Muscle of back (tissue), 11 donors: ENCODE measurements around the gene ITGB7. TPM values are rescaled to one million over a fixed set of nuclear protein-coding genes. Genes with fewer than 3 reads are reported as not detected.

Experiments
- DNase-seq, 3 donors: peaks; one replicate each; pipeline versions ENCODE4 v3.0.0 to v3.0.0-alpha.2; 2013
- polyA plus RNA-seq, 10 donors: library from polyadenylated mRNA; unstranded; fragments of 120-200 nt; gene quantifications; one replicate each; pipeline ENCODE4 v1.2.1, GENCODE V29; 2013; ENCODE audit not compliant: insufficient read length in 10 of 10

The ITGB7 gene
- polyA plus RNA-seq, 10 donors: 0.46 to 5.6 (median 0.93) TPM

- DNase-seq: no peak
Observed at GRCh38 chr12:53198486-53199110, 8.5 kb downstream of the ITGB7 start.

GRCh38 chr12:53197011-53197640 lies 9.9 kb downstream of the ITGB7 start:
- DNase-seq: no peak

GRCh38 chr12:53196486-53196885 lies 10.6 kb downstream of the ITGB7 start:
- DNase-seq: no peak

- DNase-seq: no peak
Observed at GRCh38 chr12:53195516-53196420, 11.3 kb downstream of the ITGB7 start.

- DNase-seq: no peak
Observed at GRCh38 chr12:53194973-53195372, 12.1 kb downstream of the ITGB7 start.

GRCh38 chr12:53193985-53194716 lies 12.9 kb downstream of the ITGB7 start:
- no peak for DNase-seq

GRCh38 chr12:53193040-53193439 lies 14.0 kb downstream of the ITGB7 start:
- no peak for DNase-seq

- DNase-seq: no peak
Observed at GRCh38 chr12:53192531-53193021, 14.5 kb downstream of the ITGB7 start.

GRCh38 chr12:53191885-53192530 lies 15.0 kb downstream of the ITGB7 start:
- DNase-seq: no peak

GRCh38 chr12:53191096-53191884 lies 15.8 kb downstream of the ITGB7 start:
- no peak for DNase-seq

- peak in 1 of 3 donors; percentile 61 for DNase-seq
Observed at GRCh38 chr12:53190108-53190729, 16.8 kb downstream of the ITGB7 start.

GRCh38 chr12:53187145-53187899 lies 19.7 kb downstream of the ITGB7 start:
- no peak for DNase-seq

- DNase-seq: no peak
Observed at GRCh38 chr12:53186745-53187144, 20.3 kb downstream of the ITGB7 start.

GRCh38 chr12:53185582-53186153 lies 21.4 kb downstream of the ITGB7 start:
- no peak for DNase-seq

GRCh38 chr12:53184828-53185227 lies 22.2 kb downstream of the ITGB7 start:
- DNase-seq: no peak

- DNase-seq: no peak
Observed at GRCh38 chr12:53182903-53183302, 24.1 kb downstream of the ITGB7 start.

- no peak for DNase-seq
Observed at GRCh38 chr12:53181935-53182334, 25.1 kb downstream of the ITGB7 start.

- peak; percentile 72 to 88 (median 81) for DNase-seq
Observed at GRCh38 chr12:53180931-53181645, 26.0 kb downstream of the ITGB7 start.
